ENCODE data around the gene FBXO39. TPM values are rescaled to one million over a fixed set of nuclear protein-coding genes. Genes with fewer than 3 reads are reported as not detected.

FBXO39 gene
- total and polyA plus RNA-seq, 2 donors (not counting 1 experiment from before 2014, with no cell fraction given): 0.13 TPM; not detected in 1

GRCh38 chr17:6752068-6752909 is 23.7 kb upstream of the FBXO39 start:
- Histone ChIP-seq H2AFZ (ENCODE audit: insufficient read depth, low read depth, low read length, poor library complexity, severe bottlenecking) (peak overlapping the region; percentile 66), H3K4me3 (ENCODE audit: control extremely low read depth in 1 of 5, extremely low read depth in 1 of 5, insufficient read depth in 1 of 5, low read depth in 2 of 5, low read length in 4 of 5) (no peak overlapping the region), H3K36me3 (replicated peaks in 1 of 2; ENCODE audit: control extremely low read depth in 1 of 2, control insufficient read depth in 1 of 2, extremely low read depth in 1 of 2, insufficient read depth in 2 of 2, low read length in 1 of 2) (no peaks in the 10 kb centered on the region), H4K20me1 (ENCODE audit: control insufficient read depth, insufficient read depth, low read length, poor library complexity, severe bottlenecking) (no peaks in the 10 kb centered on the region), H3K4me2 (replicated peaks; ENCODE audit: low read depth, low read length, poor library complexity, severe bottlenecking) (no peak overlapping the region), H3K79me2 (ENCODE audit: control insufficient read depth, insufficient read depth, low read length) (peaks cover 13% of the 10 kb centered on the region), H3K27ac (ENCODE audit: low read length in 2 of 2) (no peak overlapping the region), H3K9me3 (ENCODE audit: control extremely low read depth in 1 of 3, control insufficient read depth in 2 of 3, insufficient read depth in 1 of 3, low read length in 2 of 3) (no peaks in the 10 kb centered on the region), H3K4me1 (ENCODE audit: control insufficient read depth in 2 of 2, insufficient read depth in 2 of 2, low read length in 2 of 2) (peaks cover 9 to 22% of the 10 kb centered on the region in 2 donors), H3K9ac (ENCODE audit: low read length) (no peak overlapping the region), H3K27me3 (replicated peaks in 1 of 4; ENCODE audit: control extremely low read depth in 1 of 4, control insufficient read depth in 3 of 4, insufficient read depth in 4 of 4, low read length in 3 of 4) (no peaks in the 10 kb centered on the region)
- 22% methylated on average over 3 of the region's 7 CpGs for WGBS (ENCODE audit: insufficient coverage)
- Mint-ChIP-seq H3K9me3 (ENCODE audit: insufficient read depth) (no peaks in the 10 kb centered on the region), H3K27ac (no peak overlapping the region), H3K4me1 (peaks cover 23% of the 10 kb centered on the region), H3K4me3 (no peak overlapping the region), H3K27me3 (peaks cover 8% of the 10 kb centered on the region)
- no peak for TF ChIP-seq EZH2 (IDR thresholded peaks at IDR 0.05; ENCODE audit: borderline replicate concordance, insufficient read depth, low read depth, low read length, poor library complexity, severe bottlenecking)
- TF ChIP-seq, protein P1, sequence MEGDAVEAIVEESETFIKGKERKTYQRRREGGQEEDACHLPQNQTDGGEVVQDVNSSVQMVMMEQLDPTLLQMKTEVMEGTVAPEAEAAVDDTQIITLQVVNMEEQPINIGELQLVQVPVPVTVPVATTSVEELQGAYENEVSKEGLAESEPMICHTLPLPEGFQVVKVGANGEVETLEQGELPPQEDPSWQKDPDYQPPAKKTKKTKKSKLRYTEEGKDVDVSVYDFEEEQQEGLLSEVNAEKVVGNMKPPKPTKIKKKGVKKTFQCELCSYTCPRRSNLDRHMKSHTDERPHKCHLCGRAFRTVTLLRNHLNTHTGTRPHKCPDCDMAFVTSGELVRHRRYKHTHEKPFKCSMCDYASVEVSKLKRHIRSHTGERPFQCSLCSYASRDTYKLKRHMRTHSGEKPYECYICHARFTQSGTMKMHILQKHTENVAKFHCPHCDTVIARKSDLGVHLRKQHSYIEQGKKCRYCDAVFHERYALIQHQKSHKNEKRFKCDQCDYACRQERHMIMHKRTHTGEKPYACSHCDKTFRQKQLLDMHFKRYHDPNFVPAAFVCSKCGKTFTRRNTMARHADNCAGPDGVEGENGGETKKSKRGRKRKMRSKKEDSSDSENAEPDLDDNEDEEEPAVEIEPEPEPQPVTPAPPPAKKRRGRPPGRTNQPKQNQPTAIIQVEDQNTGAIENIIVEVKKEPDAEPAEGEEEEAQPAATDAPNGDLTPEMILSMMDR (IDR thresholded peaks at IDR 0.05): no peak
- CTCF ChIA-PET: no interaction called here
- intact Hi-C loops (cut with micrococcal nuclease): no loop called here
- POLR2A ChIA-PET: no interaction called here
- DNase-seq: no peak
- ATAC-seq (ENCODE audit: low read depth): no peak

DNA sequence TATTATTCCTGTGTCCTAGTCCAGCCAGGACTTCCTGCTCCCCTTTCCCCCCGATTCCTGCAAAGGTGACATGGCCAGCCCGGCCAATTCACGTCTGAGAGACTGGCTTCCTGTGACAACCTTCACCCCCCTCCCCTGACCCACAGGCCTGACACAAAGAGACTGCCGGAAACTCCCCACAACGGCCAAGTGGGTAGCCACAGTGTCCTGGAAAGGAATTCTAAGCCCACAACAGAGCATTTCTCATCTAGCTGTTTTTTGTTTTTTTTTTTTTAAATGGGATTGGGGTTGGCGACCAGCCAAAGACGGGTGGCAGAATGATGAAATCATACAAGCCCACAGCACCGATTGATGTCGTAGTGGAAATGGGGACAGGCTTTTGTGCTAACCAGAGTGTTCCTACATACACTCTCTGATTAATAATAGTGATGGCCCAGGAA is 23.0 kb upstream of the FBXO39 start:
- Histone ChIP-seq H3K4me3 (ENCODE audit: control extremely low read depth in 1 of 5, extremely low read depth in 1 of 5, insufficient read depth in 1 of 5, low read depth in 2 of 5, low read length in 4 of 5) (no peak overlapping the region), H4K20me1 (ENCODE audit: control insufficient read depth, insufficient read depth, low read length, poor library complexity, severe bottlenecking) (no peaks in the 10 kb centered on the region), H2AFZ (ENCODE audit: insufficient read depth, low read depth, low read length, poor library complexity, severe bottlenecking) (peak overlapping the region; percentile 66), H3K4me1 (ENCODE audit: control insufficient read depth in 2 of 2, insufficient read depth in 2 of 2, low read length in 2 of 2) (peaks cover 9 to 30% of the 10 kb centered on the region in 2 donors), H3K36me3 (replicated peaks in 1 of 2; ENCODE audit: control extremely low read depth in 1 of 2, control insufficient read depth in 1 of 2, extremely low read depth in 1 of 2, insufficient read depth in 2 of 2, low read length in 1 of 2) (peaks cover 0 to 4% of the 10 kb centered on the region in 2 experiments), H3K9me3 (ENCODE audit: control extremely low read depth in 1 of 3, control insufficient read depth in 2 of 3, insufficient read depth in 1 of 3, low read length in 2 of 3) (no peaks in the 10 kb centered on the region), H3K27ac (ENCODE audit: low read length in 2 of 2) (no peak overlapping the region), H3K4me2 (replicated peaks; ENCODE audit: low read depth, low read length, poor library complexity, severe bottlenecking) (peak overlapping the region; percentile 24), H3K9ac (ENCODE audit: low read length) (no peak overlapping the region), H3K27me3 (replicated peaks in 1 of 4; ENCODE audit: control extremely low read depth in 1 of 4, control insufficient read depth in 3 of 4, insufficient read depth in 4 of 4, low read length in 3 of 4) (no peaks in the 10 kb centered on the region), H3K79me2 (ENCODE audit: control insufficient read depth, insufficient read depth, low read length) (peaks cover 17% of the 10 kb centered on the region)
- Mint-ChIP-seq H3K4me1 (peaks cover 29% of the 10 kb centered on the region), H3K27ac (no peak overlapping the region), H3K27me3 (peaks cover 4% of the 10 kb centered on the region), H3K9me3 (ENCODE audit: insufficient read depth) (no peaks in the 10 kb centered on the region), H3K4me3 (no peak overlapping the region)
- CTCF ChIA-PET: no interaction called here
- DNase-seq (no peak), ATAC-seq (ENCODE audit: low read depth) (no peak)
- intact Hi-C loops (cut with micrococcal nuclease): no loop called here
- TF ChIP-seq EZH2 (IDR thresholded peaks at IDR 0.05; ENCODE audit: borderline replicate concordance, insufficient read depth, low read depth, low read length, poor library complexity, severe bottlenecking): no peak
- TF ChIP-seq, protein P1 (IDR thresholded peaks at IDR 0.05): no peak
- 23% methylated on average over 4 of the region's 9 CpGs for WGBS (ENCODE audit: insufficient coverage)
- POLR2A ChIA-PET: no interaction called here

Measured in B cell (primary cell).